ENCODE data around the gene CYB5R4. TPM values are rescaled to one million over a fixed set of nuclear protein-coding genes. Genes with fewer than 3 reads are reported as not detected.

Gene CYB5R4
- total RNA-seq, 1 experiment from 2014 or later, result 16.5 TPM

GRCh38 chr6:84003654-84004053 lies 144.2 kb downstream of the CYB5R4 start:
- DNase-seq (ENCODE audit: low read depth, low spot score), result no peak
- in situ Hi-C loops (cut with HindIII; ENCODE audit: low pct_unique_long_range_greater_than_20kb, low sequenced_read_pairs), result no loop called here

- in situ Hi-C loops (cut with HindIII; ENCODE audit: low pct_unique_long_range_greater_than_20kb, low sequenced_read_pairs), result no loop called here
Observed at GRCh38 chr6:84007871-84008270, 148.4 kb downstream of the CYB5R4 start.

DNA sequence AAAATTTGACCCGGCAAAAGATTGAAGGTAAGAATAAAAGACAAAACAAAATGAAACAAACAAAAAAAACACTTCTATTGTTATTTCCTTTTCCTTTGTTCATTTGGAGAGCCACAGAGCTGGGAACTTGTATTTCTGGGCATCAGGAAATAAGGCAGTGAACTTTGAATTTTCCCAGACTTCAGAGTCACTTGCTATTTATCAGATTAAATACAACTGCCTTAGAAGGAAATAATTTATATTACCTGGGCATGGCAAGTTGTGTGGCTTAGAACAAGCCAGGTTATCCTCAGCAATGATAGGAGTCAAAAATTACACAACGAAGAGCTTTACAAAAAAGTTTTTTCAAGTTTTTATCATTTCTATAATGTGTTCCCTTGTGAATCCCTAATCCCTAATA lies 153.9 kb downstream of the CYB5R4 start:
- DNase-seq (ENCODE audit: low read depth, low spot score), result no peak
- in situ Hi-C loops (cut with HindIII; ENCODE audit: low pct_unique_long_range_greater_than_20kb, low sequenced_read_pairs), result no loop called here

More at GRCh38 chr6:84007871-84008270, 148.4 kb downstream of the CYB5R4 start:
- no peak for DNase-seq (ENCODE audit: low read depth, low spot score)

DNA sequence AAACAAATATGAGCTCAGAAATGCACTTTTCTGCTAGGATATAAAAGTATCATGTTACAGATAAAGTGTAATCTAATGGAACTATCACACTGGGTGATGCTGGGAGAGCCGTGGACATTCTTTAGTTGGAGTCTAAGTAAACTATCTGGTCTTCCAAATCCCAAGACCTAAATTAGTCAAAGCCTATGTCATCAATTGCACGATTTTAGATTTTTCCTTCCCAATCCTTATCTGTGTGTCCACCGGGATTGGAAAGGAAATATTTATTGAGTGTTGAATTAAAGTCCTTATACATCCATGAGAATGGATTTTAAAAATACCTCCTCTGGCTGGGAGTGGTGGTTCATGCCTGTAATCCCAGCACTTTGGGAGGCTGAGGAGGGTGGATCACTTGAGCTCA lies 154.4 kb downstream of the CYB5R4 start:
- in situ Hi-C loops (cut with HindIII; ENCODE audit: low pct_unique_long_range_greater_than_20kb, low sequenced_read_pairs), result no loop called here
- DNase-seq (ENCODE audit: low read depth, low spot score), result no peak

DNA sequence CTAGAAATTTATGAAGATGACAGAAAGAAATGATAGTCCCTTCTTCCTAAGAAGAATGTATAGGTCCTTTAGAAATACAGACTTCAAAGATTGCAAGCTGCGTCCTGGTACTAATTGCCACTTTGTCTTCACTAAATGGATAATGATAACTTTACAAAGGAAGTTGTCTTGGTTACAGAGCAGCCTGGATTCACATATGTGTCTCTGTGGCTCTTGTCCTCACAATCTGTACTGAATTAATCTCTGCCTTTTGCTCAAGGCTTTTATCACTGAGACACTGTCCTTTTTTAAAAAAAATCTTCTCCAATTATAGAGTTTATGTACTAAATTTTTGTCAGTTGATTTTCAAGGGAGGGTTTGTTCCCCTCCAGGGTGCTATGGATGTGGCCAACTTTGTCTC lies 156.5 kb downstream of the CYB5R4 start:
- in situ Hi-C loops (cut with HindIII; ENCODE audit: low pct_unique_long_range_greater_than_20kb, low sequenced_read_pairs), result no loop called here
- no peak for DNase-seq (ENCODE audit: low read depth, low spot score)

Other genes starting within 250 kb of the CYB5R4 start
- 0.05 and 0.08 TPM in 2 replicates for gene SNAP91, start 150.6 kb upstream of the CYB5R4 start, total RNA-seq (2014; rRNA removed; shearing (Covaris generic))
- gene RIPPLY2, start 6.3 kb upstream of the CYB5R4 start, total RNA-seq (2014; rRNA removed; shearing (Covaris generic)), result 3.8 and 4.5 TPM in 2 replicates
- 0.18 and 0.67 TPM in 2 replicates for gene MRAP2, start 174.1 kb downstream of the CYB5R4 start, total RNA-seq (2014; rRNA removed; shearing (Covaris generic))

All from SK-MEL-5 (cell line).